GM10266 (cell line): ENCODE measurements around the gene EPHA4.

Experiments used
- DNase-seq: peaks from one replicate; pipeline ENCODE4 v3.0.0; 2012; ENCODE audit errors: extremely low spot score
- TF ChIP-seq, protein P1 (sequence below): IDR thresholded peaks from 2 replicates; pipeline ENCODE4 v1.5.1; 2012; ENCODE audit warnings: mild to moderate bottlenecking, low read depth; ENCODE audit not compliant: control insufficient read depth, insufficient read depth; ENCODE audit errors: missing control alignments

The EPHA4 gene

DNA sequence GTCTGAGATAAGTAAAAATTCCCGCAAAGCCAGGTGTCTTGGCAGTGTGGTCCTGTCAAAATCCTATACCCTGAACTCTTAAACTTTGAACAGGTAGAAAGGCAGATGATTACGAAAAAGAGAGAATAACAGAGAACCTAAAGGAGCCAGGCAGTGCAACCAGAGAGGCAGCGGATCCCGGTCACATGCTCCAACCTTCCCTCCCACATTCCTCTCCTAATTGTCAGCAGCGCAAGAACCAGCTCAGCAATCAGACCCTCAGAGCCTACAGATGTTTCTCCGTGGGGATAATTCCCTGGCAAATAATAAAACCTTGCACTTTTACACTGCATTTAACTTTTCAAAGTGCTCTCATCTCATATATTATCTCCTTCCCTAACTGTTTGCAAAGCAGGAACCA lies 124.8 kb downstream of the EPHA4 start:
- DNase-seq = no peak
- TF ChIP-seq, protein P1, sequence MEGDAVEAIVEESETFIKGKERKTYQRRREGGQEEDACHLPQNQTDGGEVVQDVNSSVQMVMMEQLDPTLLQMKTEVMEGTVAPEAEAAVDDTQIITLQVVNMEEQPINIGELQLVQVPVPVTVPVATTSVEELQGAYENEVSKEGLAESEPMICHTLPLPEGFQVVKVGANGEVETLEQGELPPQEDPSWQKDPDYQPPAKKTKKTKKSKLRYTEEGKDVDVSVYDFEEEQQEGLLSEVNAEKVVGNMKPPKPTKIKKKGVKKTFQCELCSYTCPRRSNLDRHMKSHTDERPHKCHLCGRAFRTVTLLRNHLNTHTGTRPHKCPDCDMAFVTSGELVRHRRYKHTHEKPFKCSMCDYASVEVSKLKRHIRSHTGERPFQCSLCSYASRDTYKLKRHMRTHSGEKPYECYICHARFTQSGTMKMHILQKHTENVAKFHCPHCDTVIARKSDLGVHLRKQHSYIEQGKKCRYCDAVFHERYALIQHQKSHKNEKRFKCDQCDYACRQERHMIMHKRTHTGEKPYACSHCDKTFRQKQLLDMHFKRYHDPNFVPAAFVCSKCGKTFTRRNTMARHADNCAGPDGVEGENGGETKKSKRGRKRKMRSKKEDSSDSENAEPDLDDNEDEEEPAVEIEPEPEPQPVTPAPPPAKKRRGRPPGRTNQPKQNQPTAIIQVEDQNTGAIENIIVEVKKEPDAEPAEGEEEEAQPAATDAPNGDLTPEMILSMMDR = no peak

DNA sequence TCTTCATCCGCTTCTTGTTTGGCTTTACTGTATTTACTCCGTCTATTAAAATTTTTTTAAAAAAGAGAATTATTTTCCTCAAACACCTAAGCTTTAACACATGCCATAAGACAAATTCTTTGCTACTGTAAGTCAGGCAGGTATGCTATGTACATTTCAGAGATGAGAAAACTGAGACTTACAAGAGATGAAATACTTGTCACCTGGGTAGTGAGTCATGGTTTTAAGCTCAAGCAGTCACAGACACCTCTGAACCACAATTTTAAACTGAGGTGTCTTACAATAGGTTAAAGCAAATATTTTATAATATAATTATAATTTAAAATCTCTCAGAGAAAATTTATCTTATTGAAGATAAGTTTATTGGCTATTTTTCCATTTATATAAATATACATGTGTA lies 126.0 kb downstream of the EPHA4 start:
- DNase-seq = no peak
- TF ChIP-seq, protein P1 = no peak

DNA sequence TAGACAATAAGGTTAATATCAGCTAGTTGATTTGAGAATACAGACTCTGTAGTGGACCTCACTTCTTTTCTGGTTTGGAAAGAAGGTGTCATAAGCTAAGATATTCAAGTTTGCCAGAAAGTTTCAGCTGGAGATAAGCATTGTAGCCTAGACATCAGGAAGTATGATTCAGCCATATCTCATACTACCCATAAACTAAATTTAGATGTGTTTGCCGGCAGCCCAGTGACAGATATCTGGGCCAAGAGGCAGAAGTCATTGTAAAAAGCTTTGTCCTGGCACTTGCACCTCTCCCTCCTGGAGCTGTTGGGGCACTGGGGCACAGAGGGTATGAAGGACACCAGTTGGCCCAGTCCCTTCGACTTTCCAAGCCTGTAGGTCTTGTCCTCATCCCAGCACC lies 128.0 kb downstream of the EPHA4 start:
- no peak for DNase-seq

DNA sequence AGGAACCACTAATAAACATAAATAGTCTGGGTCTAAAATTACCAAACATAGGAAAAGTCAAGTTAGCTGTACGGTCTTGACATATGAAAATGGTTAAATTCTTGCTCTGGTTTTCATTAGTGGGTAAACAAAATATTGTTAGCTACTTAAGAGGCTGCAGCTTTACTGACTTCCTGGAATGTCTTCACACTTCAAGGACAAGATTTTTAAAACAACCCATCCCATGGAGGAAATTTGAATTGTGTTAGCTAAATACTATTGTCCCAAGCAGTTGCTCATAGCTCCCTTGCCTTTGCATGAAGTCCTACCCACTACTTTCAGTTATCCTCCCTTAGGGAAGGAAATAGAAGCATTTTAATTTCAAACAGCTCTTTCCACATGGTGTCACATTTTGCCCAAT lies 128.5 kb downstream of the EPHA4 start:
- TF ChIP-seq, protein P1 = no peak
- no peak for DNase-seq

More for the DNA sequence above, 128.0 kb downstream of the EPHA4 start:
- TF ChIP-seq, protein P1 = no peak

DNA sequence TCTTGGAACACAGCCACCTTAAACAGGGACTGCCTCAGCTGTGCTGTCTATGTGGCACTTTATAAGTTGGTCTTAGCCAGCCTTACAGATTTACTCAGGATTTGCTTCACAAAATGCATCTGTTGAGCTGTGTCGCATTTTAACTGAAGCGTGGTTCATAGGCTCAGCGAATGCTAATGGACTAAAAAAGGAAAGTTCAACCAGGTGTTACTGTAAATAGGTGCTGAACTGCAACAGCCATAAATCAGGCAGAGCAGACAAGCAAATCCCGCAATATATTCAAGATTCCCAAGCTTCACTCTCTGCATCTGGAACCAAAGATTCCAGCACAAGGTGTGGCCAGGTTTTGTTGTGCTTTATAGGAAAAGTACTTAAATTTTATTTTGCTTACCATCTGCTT lies 130.0 kb downstream of the EPHA4 start:
- TF ChIP-seq, protein P1 = no peak
- DNase-seq = no peak

DNA sequence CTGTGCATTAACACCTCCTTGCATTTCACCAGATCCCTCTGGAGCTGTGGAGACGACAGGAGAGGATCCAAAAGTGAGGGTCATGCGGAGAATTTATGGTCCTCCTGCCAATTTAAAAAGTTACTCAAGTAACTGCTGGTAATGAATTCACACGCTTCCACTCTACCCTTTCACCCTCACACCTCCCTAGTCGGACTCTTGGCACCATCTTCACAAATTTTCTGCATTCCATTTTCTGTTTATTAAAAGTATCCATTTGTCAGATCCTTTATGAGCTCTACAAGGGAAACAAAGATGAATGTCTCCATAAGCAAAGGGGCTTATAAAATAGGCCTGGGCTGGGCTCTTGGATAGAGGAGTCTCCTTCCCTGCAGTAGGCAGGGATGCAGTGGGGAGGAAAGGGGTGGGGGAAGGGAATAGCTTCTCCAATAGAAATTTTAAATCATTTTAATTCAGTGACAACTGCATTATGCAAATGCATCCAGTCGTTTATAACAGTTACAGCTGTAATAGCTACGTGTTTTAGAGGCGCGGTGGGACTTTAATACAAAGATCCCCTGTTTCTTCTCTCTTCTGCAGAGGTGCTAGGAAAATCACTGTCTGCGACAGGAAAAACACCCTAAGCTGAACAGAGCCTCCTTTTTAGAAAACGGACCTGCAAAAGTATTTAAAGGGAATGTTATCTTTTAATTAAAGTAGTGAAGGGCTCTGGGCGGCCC lies 132.2 kb downstream of the EPHA4 start:
- TF ChIP-seq, protein P1 = no peak
- DNase-seq = no peak

DNA sequence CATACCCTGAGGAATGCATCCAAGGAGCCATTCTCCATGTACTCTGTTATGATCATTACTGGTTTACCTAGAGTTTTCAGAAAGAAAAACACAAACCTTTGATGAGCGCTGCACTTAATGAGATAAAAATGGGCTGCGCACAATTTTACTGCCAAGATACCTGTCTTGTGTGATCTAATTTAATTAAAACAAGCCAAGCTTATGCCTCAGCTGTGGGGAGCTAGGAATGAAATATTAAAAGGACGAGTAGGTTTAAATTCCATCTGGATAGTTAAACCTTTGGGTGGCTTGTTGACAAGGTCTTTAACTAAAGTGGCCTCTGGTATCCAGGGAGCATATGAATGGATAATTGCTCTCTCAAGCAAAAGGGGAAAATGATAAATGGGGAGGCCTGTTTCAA lies 135.0 kb downstream of the EPHA4 start:
- no peak for DNase-seq
- TF ChIP-seq, protein P1 = no peak
